Thyroid gland (tissue), 4 donors: ENCODE data around the gene LYRM7.

Source experiments
- POLR2A ChIP-seq, 2 donors: fragments of 450-650 bp; IDR thresholded peaks; one replicate each; pipeline ENCODE4 v1.6.1; 2017; ENCODE audit warnings: antibody characterized with exemption in 2 of 2, mild to moderate bottlenecking in 2 of 2, moderate library complexity in 1 of 2
- TF ChIP-seq, protein P1 (sequence below), 6 experiments: fragments of 200-600 bp in 3 of 6; fragments of 450-650 bp in 3 of 6; sonication (generic) in 3 of 6; IDR thresholded peaks; one replicate each; pipeline ENCODE4 v1.5.1; 2016 to 2019; ENCODE audit warnings: antibody characterized with exemption in 6 of 6, mild to moderate bottlenecking in 2 of 6, inconsistent platforms in 1 of 6, moderate library complexity in 1 of 6

DNA sequence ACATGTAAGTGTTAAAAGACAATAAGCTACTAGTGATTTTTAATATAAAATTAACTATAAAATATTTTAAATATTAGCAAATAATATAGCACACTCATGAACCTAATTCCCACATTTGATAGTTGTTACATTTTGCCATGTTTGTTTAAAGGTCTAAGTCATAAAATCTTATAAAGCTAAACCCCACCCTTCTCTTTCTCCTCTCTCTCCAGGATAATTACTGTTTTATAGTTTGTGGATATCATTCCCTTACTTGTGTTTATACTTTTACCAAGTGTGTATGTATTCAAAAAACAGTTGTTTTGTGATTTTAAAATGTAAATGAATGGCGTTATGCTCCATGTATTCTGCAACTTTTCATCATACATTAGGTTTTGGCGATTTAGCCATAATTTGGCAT, 34.2 kb downstream of the LYRM7 start:
- TF ChIP-seq, protein P1, sequence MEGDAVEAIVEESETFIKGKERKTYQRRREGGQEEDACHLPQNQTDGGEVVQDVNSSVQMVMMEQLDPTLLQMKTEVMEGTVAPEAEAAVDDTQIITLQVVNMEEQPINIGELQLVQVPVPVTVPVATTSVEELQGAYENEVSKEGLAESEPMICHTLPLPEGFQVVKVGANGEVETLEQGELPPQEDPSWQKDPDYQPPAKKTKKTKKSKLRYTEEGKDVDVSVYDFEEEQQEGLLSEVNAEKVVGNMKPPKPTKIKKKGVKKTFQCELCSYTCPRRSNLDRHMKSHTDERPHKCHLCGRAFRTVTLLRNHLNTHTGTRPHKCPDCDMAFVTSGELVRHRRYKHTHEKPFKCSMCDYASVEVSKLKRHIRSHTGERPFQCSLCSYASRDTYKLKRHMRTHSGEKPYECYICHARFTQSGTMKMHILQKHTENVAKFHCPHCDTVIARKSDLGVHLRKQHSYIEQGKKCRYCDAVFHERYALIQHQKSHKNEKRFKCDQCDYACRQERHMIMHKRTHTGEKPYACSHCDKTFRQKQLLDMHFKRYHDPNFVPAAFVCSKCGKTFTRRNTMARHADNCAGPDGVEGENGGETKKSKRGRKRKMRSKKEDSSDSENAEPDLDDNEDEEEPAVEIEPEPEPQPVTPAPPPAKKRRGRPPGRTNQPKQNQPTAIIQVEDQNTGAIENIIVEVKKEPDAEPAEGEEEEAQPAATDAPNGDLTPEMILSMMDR (IDR thresholded peaks at IDR 0.05): no peak
- TF ChIP-seq POLR2A (IDR thresholded peaks at IDR 0.05): no peak
